Retinal pigment epithelial cell (primary cell): Measurements from ENCODE around the gene ABCF1.

Experiments used
- DNase-seq: peaks from one replicate; pipeline ENCODE4 v3.0.0-alpha.2; 2010; ENCODE audit warnings: low read depth
- H3K4me3 ChIP-seq: 2 replicates; pipeline ENCODE4 v1.5.1; 2011; ENCODE audit warnings: mild to moderate bottlenecking, low read length, control low read depth, moderate library complexity
- TF ChIP-seq, protein P1 (sequence below): conservative IDR thresholded peaks from 2 replicates; pipeline ENCODE4 v1.5.1; 2011; ENCODE audit warnings: low read depth, low read length, control low read depth, inconsistent platforms

Gene ABCF1

DNA sequence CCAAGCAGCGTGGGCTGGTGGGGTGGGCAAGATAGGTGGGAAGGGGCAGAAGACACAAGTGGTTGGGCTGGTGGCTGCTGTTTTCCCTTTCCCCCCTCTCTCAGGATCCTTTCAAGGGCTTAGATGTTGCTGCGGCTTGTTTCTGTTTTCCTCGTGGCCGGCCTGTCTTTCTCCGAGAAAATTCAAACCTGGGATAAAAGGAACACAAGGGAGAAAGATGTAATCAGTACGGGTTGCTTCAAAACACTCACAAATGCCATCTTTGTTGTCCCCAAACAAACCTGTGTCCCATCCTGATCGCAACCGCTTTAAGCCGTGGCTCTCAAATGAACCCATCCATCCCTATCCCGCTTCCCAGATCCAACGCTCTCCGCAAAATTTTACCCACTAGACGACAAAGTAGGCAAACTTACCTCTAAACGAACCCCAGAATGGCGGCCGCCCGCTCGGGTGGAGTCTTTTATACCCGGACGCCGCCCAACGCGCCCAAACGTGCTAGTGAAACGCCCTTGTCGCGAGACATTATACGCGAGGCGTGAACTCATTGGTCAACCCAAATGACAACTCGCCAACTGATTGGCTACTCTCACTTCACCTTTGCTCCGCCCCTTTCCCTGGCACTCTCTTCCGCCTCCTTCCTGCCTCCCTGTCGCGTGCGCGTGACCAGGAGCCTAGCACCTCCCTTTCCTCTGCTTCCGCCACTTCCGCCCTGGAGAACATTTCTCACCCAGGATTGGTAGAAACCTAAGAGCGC lies 45.7 kb downstream of the ABCF1 start, which contains the start of gene PPP1R10:
TSS of gene PPP1R10 (minus strand) at position 433 of the 754 bp plus-strand sequence. CDS start 7,299 bp downstream, outside the sequence.
- peak within 1 kb of the TSS; percentile 100 for H3K4me3 ChIP-seq
- peak; percentile 100 for DNase-seq
- TF ChIP-seq, protein P1, sequence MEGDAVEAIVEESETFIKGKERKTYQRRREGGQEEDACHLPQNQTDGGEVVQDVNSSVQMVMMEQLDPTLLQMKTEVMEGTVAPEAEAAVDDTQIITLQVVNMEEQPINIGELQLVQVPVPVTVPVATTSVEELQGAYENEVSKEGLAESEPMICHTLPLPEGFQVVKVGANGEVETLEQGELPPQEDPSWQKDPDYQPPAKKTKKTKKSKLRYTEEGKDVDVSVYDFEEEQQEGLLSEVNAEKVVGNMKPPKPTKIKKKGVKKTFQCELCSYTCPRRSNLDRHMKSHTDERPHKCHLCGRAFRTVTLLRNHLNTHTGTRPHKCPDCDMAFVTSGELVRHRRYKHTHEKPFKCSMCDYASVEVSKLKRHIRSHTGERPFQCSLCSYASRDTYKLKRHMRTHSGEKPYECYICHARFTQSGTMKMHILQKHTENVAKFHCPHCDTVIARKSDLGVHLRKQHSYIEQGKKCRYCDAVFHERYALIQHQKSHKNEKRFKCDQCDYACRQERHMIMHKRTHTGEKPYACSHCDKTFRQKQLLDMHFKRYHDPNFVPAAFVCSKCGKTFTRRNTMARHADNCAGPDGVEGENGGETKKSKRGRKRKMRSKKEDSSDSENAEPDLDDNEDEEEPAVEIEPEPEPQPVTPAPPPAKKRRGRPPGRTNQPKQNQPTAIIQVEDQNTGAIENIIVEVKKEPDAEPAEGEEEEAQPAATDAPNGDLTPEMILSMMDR: no peak

DNA sequence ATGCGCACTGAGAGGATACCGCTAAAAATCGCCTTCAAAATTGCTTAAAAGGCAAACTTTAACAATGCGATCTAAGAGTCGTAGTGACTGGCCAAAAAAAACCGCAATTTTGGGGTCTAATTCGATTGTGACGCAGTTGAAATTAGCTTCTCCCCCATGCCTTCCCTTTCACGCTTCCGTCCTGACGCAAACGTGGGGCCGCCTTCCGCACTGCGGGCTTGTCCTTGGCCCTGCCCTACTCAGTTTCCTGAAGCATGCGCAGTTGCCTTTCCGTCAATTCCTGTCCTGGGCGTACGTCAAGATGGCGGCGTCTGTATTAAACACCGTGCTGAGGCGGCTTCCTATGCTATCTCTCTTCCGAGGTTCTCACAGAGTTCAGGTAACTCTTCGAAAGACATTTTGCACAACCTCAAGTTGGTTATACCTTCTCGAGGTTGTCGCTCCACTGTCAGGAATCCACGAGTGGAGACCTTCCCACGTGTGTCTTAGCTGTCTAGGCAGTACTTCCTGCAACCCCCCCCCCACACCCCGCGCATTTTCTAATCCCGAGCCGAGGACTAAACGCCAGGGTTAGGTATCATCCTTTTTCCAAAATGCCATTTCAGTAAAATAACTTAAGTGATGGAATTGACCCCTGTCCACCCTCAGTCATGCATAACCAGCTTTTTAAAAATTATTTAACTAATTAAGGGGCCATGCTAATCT lies 46.5 kb downstream of the ABCF1 start, which contains the start of gene MRPS18B:
TSS of gene MRPS18B (plus strand) at position 276 of the 705 bp plus-strand sequence. CDS start at position 302, 26 bp downstream.
- DNase-seq: peak; percentile 93
- TF ChIP-seq, protein P1: no peak
- peak within 1 kb of the TSS; percentile 100 for H3K4me3 ChIP-seq

DNA sequence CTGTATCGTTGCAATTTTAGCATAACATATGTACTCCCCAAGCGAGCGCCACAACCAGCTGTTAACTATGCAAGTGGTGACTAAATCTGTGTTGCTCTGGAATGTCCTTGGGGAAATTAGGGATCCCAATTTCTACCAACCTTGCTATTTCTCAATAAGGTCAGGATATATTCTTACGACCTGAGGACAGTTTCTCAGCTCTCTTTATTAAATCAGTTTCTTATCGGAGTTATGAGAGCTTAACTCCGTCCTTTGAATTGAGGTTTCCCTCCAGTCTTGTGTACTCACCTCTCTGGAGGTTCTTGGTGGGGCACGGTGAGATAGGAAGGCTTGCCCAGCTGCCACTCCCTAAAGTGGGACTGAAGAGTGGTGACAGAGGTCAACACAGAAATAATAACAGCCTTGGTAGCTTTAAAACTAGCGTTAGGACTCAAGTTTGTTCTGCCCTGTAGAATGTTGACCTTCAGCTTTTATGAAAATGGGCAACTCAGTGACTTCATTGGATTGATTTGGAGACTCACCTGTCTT lies 47.1 kb downstream of the ABCF1 start:
- no peak for DNase-seq
- TF ChIP-seq, protein P1: no peak
- peak overlapping the region; percentile 95 for H3K4me3 ChIP-seq

DNA sequence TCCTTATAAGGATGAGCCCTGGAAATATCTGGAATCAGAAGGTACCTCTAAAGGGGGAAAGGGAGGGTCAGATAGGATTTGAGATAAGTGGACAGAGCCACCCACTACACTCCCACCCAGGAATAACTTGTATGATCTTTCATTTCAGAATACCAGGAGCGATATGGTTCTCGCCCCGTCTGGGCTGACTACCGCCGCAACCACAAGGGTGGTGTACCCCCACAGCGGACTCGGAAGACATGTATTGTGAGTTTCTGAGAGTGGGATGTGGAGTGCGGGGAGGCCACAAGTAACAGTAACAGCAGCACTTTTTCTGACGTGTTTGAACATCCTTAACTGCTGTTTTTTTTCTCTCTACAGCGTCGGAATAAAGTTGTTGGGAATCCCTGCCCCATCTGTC lies 48.3 kb downstream of the ABCF1 start:
- TF ChIP-seq, protein P1: no peak
- no peak for DNase-seq
- no peak overlapping the region for H3K4me3 ChIP-seq

DNA sequence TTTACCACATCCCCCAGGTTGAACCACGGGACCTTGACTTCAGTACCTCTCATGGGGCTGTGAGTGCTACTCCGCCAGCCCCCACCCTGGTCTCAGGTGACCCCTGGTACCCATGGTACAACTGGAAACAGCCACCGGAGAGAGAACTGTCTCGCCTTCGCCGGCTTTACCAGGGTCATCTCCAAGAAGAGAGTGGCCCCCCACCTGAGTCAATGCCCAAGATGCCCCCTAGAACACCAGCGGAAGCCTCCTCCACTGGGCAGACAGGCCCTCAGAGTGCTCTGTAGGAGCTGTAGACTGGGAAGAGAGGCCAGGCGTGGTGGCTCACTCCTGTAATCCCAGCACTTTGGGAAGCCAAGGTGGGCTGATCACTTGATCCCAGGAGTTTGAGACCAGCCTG lies 54.3 kb downstream of the ABCF1 start:
- no peak overlapping the region for H3K4me3 ChIP-seq
- TF ChIP-seq, protein P1: no peak
- DNase-seq: no peak

DNA sequence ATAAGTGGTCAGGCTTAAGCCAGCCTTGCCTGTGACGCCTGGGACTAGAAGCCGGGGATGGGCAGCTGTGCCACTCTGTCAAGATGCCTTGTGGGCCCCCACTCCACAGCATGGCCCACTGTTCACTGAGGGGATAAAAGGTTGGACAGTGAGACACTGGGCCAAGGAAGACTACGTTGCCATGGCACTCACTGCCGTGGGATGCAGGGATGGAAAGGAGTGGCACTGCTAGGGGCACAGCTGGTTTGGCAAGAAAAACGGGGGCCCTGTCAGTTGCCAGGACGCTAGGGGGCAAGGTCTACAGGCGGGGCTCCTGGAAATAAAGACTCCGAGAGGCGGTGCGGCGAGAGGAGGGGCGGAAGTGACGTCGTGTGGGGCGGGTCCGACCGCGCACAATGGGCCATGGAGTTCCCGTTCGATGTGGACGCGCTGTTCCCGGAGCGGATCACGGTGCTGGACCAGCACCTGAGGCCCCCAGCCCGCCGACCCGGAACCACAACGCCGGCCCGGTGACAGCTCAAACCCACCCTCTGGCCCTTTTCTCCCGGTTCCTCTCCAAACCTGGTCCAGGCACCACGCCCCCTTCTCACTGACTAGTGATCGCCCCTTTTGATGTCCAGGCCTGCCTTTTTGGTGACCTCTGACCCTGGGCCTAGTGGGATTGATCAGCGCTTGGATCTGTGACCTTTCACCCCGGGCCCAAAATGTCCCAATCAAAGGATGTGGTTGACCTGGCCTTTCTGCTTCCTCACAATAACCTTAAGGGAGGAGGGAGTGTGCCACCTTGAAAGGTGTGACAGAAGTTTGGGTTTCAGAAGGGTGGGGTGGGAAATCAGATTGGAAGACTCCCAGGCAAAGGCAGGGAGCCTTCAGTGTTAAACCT lies 55.5 kb downstream of the ABCF1 start, which contains the start of gene ATAT1:
TSS of gene ATAT1 (plus strand) at position 391 of the 883 bp plus-strand sequence.
- DNase-seq: no peak
- TF ChIP-seq, protein P1: peak; percentile 50
- H3K4me3 ChIP-seq: peak within 1 kb of the TSS; percentile 85
